ENCODE results near the gene SLC12A1.

- no peak for TF ChIP-seq CTCF (IDR thresholded peaks at IDR 0.05)
- no peak for TF ChIP-seq POLR2A (IDR thresholded peaks at IDR 0.05)
Observed at GRCh38 chr15:48324949-48325348, 118.8 kb downstream of the SLC12A1 start.

Measured in right lobe of liver (tissue), 4 donors.